NCI-H1092 treated with DMSO at 0.1 percent for 48 hours (cell line): ENCODE results near the gene ESAM.

Source experiments
- DNase-seq: peaks from one replicate; lab custom pipeline; 2025; lab: John Stamatoyannopoulos, UW

ESAM gene

DNA sequence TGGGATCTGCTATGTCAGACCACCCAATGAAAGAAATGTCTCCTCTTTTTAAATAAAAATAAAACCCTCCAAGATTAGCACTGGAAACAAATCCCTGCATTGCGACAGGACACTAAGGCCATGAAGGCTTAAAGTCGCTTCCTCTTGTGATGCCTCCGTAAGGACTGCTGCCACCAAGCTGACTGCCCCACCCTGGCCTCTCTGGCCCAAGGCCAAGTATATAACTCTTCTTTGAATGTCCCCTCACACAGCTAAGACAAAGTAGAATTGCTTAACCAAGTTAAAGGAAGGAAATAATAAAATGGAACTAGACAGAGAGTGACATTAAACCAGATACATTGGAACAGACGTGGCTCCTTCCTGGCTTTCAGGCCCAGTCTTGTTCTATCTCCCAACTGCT lies 29.9 kb downstream of the ESAM start:
- DNase-seq, result no peak

DNA sequence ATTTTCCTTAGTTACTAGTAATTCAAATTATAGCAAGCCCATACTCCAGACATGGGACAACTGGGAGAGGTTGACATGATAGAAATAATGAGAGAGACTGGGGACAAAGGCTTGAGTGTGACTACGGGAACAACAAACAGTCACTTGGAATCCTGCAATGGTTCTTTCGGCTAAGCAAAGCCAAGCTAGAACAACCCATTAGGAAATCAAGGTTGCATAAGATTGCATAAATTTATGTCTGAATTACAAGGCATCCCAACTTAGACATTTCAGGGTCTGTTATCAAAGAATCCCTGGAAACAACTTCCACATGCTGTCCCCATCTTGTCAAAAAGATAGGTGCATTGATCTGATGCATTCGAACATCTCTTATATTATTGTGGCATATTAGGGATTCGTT lies 32.5 kb downstream of the ESAM start:
- no peak for DNase-seq

- DNase-seq, result no peak
These were observed 34.0 kb downstream of the ESAM start for GRCh38 chr11:124728134-124728533.

DNA sequence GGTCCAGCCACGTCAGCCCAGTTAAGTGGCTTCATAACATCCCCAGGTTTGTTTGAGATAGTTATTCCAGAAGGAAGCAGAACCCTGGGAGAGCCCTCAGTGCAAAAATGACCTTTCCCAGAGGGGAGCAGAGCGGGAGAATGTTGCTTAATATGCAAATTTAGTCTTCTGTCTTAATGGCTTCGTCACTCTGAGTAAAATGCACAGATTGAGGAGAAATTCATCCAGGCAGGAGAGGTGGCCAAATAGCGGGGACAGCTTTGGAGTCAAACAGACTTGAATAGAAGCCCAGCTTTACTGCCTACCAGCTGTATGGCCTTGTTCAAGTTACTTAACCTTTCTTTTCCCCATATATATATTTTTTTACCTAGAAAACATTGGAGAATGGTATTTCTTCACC lies 34.6 kb downstream of the ESAM start:
- no peak for DNase-seq

- DNase-seq, result no peak
These were observed 36.4 kb downstream of the ESAM start for GRCh38 chr11:124725719-124726105.

DNA sequence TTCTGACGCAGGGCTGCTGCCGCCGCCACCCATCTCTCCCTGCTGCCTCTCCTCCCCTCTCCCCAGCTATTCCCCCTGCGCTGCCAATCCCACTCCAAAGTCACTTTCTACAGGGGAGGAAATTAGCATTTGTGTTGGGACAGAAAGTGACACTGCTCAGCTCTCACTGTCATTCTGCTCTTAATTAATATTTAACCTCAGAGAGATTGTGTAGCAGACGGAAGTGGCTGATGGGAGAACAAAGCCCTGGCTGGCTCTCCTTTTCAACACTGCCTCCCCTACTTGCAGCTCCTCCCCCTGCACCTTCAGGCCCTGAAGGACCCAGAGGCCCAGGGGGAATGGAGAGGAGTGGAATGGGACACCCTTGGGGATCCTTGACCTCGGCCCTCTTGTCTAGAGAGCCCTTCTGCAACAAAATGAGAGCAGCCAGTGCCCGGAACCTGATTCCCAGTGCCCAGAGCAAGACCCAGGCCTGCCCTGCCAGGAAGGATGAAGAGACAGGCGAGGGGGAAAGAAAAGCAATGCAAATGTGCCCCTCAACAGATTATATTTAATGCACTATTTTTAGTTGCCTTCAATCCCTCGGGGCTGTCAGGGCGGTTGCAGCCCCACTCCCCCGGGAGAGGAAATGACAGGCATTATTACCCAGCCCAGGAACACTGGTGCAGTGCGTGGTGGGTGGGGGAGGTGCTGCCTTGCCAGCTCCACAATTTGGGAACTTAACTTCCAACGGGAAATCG lies 36.9 kb downstream of the ESAM start:
- no peak for DNase-seq

DNA sequence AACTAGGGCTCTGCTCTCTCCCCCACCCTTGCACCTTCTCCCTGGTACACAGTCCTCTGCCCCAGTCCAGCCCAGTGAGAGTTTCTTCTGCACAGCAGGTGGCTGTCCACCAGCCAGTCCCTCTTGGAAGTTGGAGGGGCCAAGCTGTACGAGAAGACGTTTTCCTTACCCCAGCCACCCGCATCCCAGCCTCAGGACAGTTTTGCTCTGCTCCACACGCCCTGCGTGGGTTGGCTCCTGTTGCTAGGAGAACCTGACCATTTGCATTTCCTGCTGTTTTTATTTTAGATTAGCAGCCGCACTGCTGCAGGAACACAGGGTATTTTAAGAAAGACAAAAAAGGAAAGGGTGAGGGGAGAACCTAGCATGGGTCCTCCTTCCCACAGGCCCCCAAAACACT lies 39.9 kb downstream of the ESAM start:
- no peak for DNase-seq

GRCh38 chr11:124719534-124719933 lies 42.6 kb downstream of the ESAM start:
- DNase-seq, result no peak

GRCh38 chr11:124718801-124719200 lies 43.3 kb downstream of the ESAM start:
- DNase-seq, result no peak

- DNase-seq, result peak; percentile 55
These were observed 44.1 kb downstream of the ESAM start for GRCh38 chr11:124717786-124718651.

DNA sequence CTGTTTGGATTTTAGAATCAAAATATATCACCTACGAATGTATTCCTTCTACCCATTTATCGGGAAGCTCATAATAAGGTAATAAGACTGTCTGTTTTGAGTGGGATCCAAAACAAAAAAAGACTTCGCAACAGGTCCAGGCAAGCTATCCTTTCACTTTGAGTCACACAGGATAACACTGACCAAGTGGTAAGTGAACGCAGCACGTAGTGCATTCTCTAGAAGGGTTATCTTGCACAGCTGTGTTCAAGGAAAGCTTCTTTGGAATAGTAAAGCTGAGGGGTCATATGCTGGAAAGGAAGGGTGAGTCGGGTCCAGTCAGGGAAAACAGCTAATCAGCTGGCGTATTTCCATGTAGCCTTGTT lies 44.7 kb downstream of the ESAM start:
- DNase-seq, result no peak

GRCh38 chr11:124716591-124716990 lies 45.5 kb downstream of the ESAM start:
- no peak for DNase-seq

- no peak for DNase-seq
These were observed 49.7 kb downstream of the ESAM start for GRCh38 chr11:124712392-124712791.

DNA sequence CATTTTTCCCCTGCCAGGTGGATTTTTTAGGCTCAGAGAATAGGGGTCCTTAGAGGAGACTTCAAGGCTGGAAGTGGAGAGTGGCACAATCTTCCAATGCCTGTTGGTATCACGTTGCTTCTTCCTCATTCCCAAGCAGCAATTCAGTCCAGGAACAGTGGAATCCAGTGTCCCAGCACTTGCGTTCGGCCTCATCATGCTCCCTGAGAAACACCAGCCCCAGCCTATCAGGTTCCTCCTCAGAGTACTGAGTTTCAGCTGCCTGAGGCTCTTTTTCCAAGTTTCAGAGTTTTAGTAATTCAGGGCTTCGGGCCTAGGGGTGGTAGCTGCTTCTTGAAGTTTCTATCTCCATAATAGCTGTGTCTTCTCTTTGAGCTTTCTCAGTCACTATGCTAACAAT lies 54.3 kb downstream of the ESAM start:
- no peak for DNase-seq
